HepG2 (cell line): ENCODE results near the gene STARD6. TPM values are rescaled to one million over a fixed set of nuclear protein-coding genes. Genes with fewer than 3 reads are reported as not detected.

Experiments used
- ATAC-seq: fragments of 200-7000 bp; cut with Tn5 transposase; 3 replicates; pipeline ENCODE4 v1.9.1; 2020; ENCODE audit warnings: mild to moderate bottlenecking, moderate library complexity
- BruUV-seq: library from RNA; stranded (reverse); fragments of 400-500 nt; replicated peaks from 2 replicates; lab custom pipeline; 2021; lab: Mats Ljungman, UMichigan
- CTCF ChIA-PET: fragments of 300-600 bp; formaldehyde crosslinking; extraction: SDS; loops from one replicate; lab custom pipeline; 2021; ENCODE audit warnings: low total read pairs, inconsistent platforms, low intra/inter-chr PET ratio; lab: Yijun Ruan, JAX
- POLR2A ChIA-PET: fragments of 350-600 bp; sonication (Branson Sonifier 250); formaldehyde crosslinking; loops from one replicate; lab custom pipeline; 2020; ENCODE audit warnings: antibody characterized with exemption, inconsistent platforms; lab: Yijun Ruan, JAX
- DNase-seq: peaks from one replicate; pipeline ENCODE4 v3.0.0-alpha.2; 2015; ENCODE audit warnings: low spot score
- FAIRE-seq: peaks from 3 replicates; lab custom pipeline; 2011; peaks lifted over from hg19 to GRCh38; lab: Jason Lieb, UNC
- H2AFZ ChIP-seq: one replicate; pipeline ENCODE4 v1.6.1; 2011; ENCODE audit warnings: low read length, inconsistent platforms
- H3K27ac ChIP-seq: fragments of 300-600 bp; 3 replicates; pipeline ENCODE4 v1.8.0; 2011; ENCODE audit warnings: mixed run types, mild to moderate bottlenecking, mixed read lengths, low read length, inconsistent platforms; ENCODE audit not compliant: insufficient read depth; ENCODE audit errors: extremely low read length
- H3K27me3 ChIP-seq, 2 experiments: fragments of 200-600 bp in 1 of 2; 2 replicates in 1 of 2; 3 replicates in 1 of 2; pipeline versions ENCODE4 v1.6.0 to v1.8.0; 2011; ENCODE audit warnings: low read length in 2 of 2, mild to moderate bottlenecking in 2 of 2, moderate library complexity in 2 of 2, inconsistent platforms in 1 of 2; ENCODE audit not compliant: insufficient read depth in 2 of 2, control insufficient read depth in 1 of 2
- H3K36me3 ChIP-seq, 2 experiments: fragments of 200-600 bp in 1 of 2; replicated peaks in 1 of 2; 2 replicates in 1 of 2; 3 replicates in 1 of 2; pipeline versions ENCODE4 v1.5.1 to v1.8.0; 2011; ENCODE audit warnings: low read length in 2 of 2, inconsistent platforms in 1 of 2; ENCODE audit not compliant: insufficient read depth in 2 of 2, control insufficient read depth in 1 of 2
- H3K4me1 ChIP-seq: 2 replicates; pipeline ENCODE4 v1.5.1; 2012; ENCODE audit warnings: low read length, inconsistent platforms; ENCODE audit not compliant: insufficient read depth
- H3K4me2 ChIP-seq: 2 replicates; pipeline ENCODE4 v1.6.0; 2011; ENCODE audit warnings: low read depth, low read length, inconsistent platforms
- H3K4me3 ChIP-seq, 3 experiments: fragments of 200-600 bp in 1 of 3; sonication (generic), shearing (Covaris generic) in 1 of 3; replicated peaks in 1 of 3; 2 replicates each; pipeline ENCODE4 v1.5.1; 2011 to 2016; ENCODE audit warnings: low read length in 3 of 3, inconsistent platforms in 2 of 3, low read depth in 2 of 3, mild to moderate bottlenecking in 2 of 3, control low read depth in 1 of 3, mixed read lengths in 1 of 3; ENCODE audit not compliant: insufficient read depth in 1 of 3
- H3K79me2 ChIP-seq: one replicate; pipeline ENCODE4 v1.6.1; 2011; ENCODE audit warnings: low read length, inconsistent platforms; ENCODE audit not compliant: insufficient read depth
- H3K9ac ChIP-seq: 2 replicates; pipeline ENCODE4 v1.6.0; 2011; ENCODE audit warnings: mild to moderate bottlenecking, low read depth, low read length, inconsistent platforms; ENCODE audit not compliant: insufficient read depth
- H3K9me3 ChIP-seq: 2 replicates; pipeline ENCODE4 v1.5.1; 2012; ENCODE audit warnings: mild to moderate bottlenecking, low read length
- H4K20me1 ChIP-seq: 2 replicates; pipeline ENCODE4 v1.6.0; 2011; ENCODE audit warnings: inconsistent platforms, mild to moderate bottlenecking, low read length, moderate library complexity; ENCODE audit not compliant: insufficient read depth
- AKAP8 ChIP-seq: sonication (generic); formaldehyde crosslinking; IDR thresholded peaks from 2 replicates; pipeline ENCODE4 v1.5.1; 2020; ENCODE audit warnings: mild to moderate bottlenecking, missing genetic modification reagents
- EEA1 ChIP-seq: sonication (generic); formaldehyde crosslinking; IDR thresholded peaks from 2 replicates; pipeline ENCODE4 v1.5.1; 2020; ENCODE audit warnings: mild to moderate bottlenecking, missing genetic modification reagents, borderline replicate concordance
- ETV6 ChIP-seq: sonication (generic); formaldehyde crosslinking; conservative IDR thresholded peaks from 2 replicates; pipeline ENCODE4 v1.4.0; 2020; ENCODE audit warnings: missing genetic modification reagents
- GPN1 ChIP-seq: sonication (generic); formaldehyde crosslinking; IDR thresholded peaks from 2 replicates; pipeline ENCODE4 v1.5.1; 2020; ENCODE audit warnings: missing genetic modification reagents, borderline replicate concordance
- KAT7 ChIP-seq: IDR thresholded peaks from 2 replicates; pipeline ENCODE4 v1.6.1; 2018; ENCODE audit warnings: borderline replicate concordance, missing compliant biosample characterization
- KLF12 ChIP-seq: sonication (generic); formaldehyde crosslinking; IDR thresholded peaks from 2 replicates; pipeline ENCODE4 v1.4.0; 2020; ENCODE audit warnings: missing genetic modification reagents, borderline replicate concordance
- NCOA1 ChIP-seq: sonication (generic); formaldehyde crosslinking; IDR thresholded peaks from 2 replicates; pipeline ENCODE4 v1.9.0; 2021; ENCODE audit warnings: missing genetic modification reagents
- SP140L ChIP-seq: sonication (generic); formaldehyde crosslinking; IDR thresholded peaks from 2 replicates; pipeline ENCODE4 v1.4.0; 2020; ENCODE audit warnings: missing genetic modification reagents, borderline replicate concordance
- TEF ChIP-seq: sonication (generic); formaldehyde crosslinking; IDR thresholded peaks from 2 replicates; pipeline ENCODE4 v1.5.0; 2020; ENCODE audit warnings: missing genetic modification reagents
- WIZ ChIP-seq: sonication (generic); formaldehyde crosslinking; IDR thresholded peaks from 2 replicates; pipeline ENCODE4 v1.5.1; 2020; ENCODE audit warnings: mild to moderate bottlenecking, missing genetic modification reagents
- ZNF205 ChIP-seq: IDR thresholded peaks from 2 replicates; pipeline ENCODE4 v1.6.1; 2018; ENCODE audit warnings: missing biosample characterization, missing genetic modification reagents
- ZNF232 ChIP-seq: sonication (generic); formaldehyde crosslinking; IDR thresholded peaks from 2 replicates; pipeline ENCODE4 v1.4.0; 2020; ENCODE audit warnings: missing genetic modification reagents, borderline replicate concordance
- ZNF615 ChIP-seq: sonication (generic); formaldehyde crosslinking; IDR thresholded peaks from 2 replicates; pipeline ENCODE4 v1.5.0; 2020; ENCODE audit warnings: mild to moderate bottlenecking, missing genetic modification reagents, borderline replicate concordance
- ZNF816 ChIP-seq: sonication (generic); formaldehyde crosslinking; IDR thresholded peaks from 2 replicates; pipeline ENCODE4 v1.8.0; 2022; ENCODE audit warnings: missing genetic modification reagents, mild to moderate bottlenecking, borderline replicate concordance
- WGBS: methylation state at CpG from one replicate; pipeline ENCODE4 v1.1.6; 2017; ENCODE audit warnings: low lambda C conversion rate; 5-methylcytosine and 5-hydroxymethylcytosine counted together
- in situ Hi-C: cut with HindIII; loops from 2 replicates; pipeline ENCODE4 v1.10.0; 2017; ENCODE audit warnings: low pct_unique_long_range_greater_than_20kb; ENCODE audit not compliant: extremely low pct_ligation_motif_present
- intact Hi-C: fragments of 100-400 bp; cut with micrococcal nuclease; formaldehyde crosslinking; loops from one replicate; pipeline ENCODE4 v1.10.0; 2022; ENCODE audit not compliant: unreplicated experiment
- polyA plus RNA-seq, 8 experiments: library from polyadenylated mRNA; depleted of rRNA in 3 of 8; stranded (reverse) in 7 of 8; unstranded in 1 of 8; fragments of >200 nt; fragmentation: Illumina TruSeq in 4 of 8; extraction: Trizol in 4 of 8; gene quantifications; 2 replicates each; pipeline versions ENCODE4 v1.2.1 to v1.2.3, GENCODE V29; 2011 to 2016; ENCODE audit warnings: low read depth in 4 of 8, missing spikeins in 1 of 8, mixed read lengths in 1 of 8; ENCODE audit not compliant: insufficient read depth in 1 of 8
- total RNA-seq, 5 experiments: library from RNA; depleted of rRNA; stranded (reverse); fragments of >200 nt; fragmentation: Illumina TruSeq; extraction: Trizol; gene quantifications; 2 replicates each; pipeline ENCODE4 v1.2.3, GENCODE V29; 2016; ENCODE audit warnings: low read depth in 1 of 5
- TF ChIP-seq, protein P1 (sequence below): IDR thresholded peaks from 2 replicates; pipeline ENCODE4 v1.6.1; 2018; ENCODE audit warnings: missing genetic modification reagents, mild to moderate bottlenecking, missing compliant biosample characterization

Gene STARD6
- total and polyA plus RNA-seq, 2 of the 13 experiments (the other 11 are each of a cell fraction or from before 2014, with no cell fraction given), result not detected

DNA sequence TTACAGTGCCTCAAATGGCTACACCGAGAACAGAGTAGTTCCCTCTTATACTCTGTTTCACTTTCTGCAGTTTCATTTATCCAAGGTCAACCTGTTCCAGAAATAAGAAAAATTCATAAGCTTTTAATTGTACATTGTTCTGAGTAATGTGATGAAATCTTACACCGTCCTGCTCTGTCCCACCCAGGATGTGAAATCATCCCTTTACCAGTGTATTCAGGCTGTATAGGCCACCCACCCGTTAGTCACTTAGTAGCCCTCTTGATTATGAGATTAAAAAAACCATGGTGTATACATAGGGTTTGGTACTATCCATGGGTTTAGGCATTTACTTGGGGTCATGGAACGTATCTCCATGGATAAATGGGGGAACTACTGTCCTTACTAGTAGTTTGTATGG is 29.8 kb downstream of the STARD6 start:
- no TSS peak for BruUV-seq
- in situ Hi-C loops, result no loop called here

GRCh38 chr18:54323970-54324369 is 33.7 kb downstream of the STARD6 start:
- Histone ChIP-seq H3K27ac (no peak overlapping the region), H3K27me3 (0 out of 5 replicates have a peak, but pooled peaks cover 0 to 6% of the 10 kb centered on the region in 2 experiments), H3K4me2 (no peak overlapping the region), H3K79me2 (no peaks in the 10 kb centered on the region), H3K36me3 (no peaks in the 10 kb centered on the region), H4K20me1 (no peaks in the 10 kb centered on the region), H3K9me3 (no peaks in the 10 kb centered on the region), H3K4me1 (no peaks in the 10 kb centered on the region), H2AFZ (no peak overlapping the region), H3K4me3 (no peak overlapping the region), H3K9ac (no peak overlapping the region)
- TF ChIP-seq ETV6 (CRISPR knock-in tag) (no peak), WIZ (CRISPR knock-in tag) (no peak), ZNF232 (CRISPR knock-in tag) (no peak), ZNF205 (no peak), NCOA1 (CRISPR knock-in tag) (no peak), ZNF615 (CRISPR knock-in tag) (no peak), SP140L (CRISPR knock-in tag) (no peak), EEA1 (CRISPR knock-in tag) (no peak)
- TF ChIP-seq, protein P1, sequence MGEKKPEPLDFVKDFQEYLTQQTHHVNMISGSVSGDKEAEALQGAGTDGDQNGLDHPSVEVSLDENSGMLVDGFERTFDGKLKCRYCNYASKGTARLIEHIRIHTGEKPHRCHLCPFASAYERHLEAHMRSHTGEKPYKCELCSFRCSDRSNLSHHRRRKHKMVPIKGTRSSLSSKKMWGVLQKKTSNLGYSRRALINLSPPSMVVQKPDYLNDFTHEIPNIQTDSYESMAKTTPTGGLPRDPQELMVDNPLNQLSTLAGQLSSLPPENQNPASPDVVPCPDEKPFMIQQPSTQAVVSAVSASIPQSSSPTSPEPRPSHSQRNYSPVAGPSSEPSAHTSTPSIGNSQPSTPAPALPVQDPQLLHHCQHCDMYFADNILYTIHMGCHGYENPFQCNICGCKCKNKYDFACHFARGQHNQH (CRISPR knock-in tag), result no peak
- BruUV-seq, result no TSS peak
- 0% methylated on average over 2 of the region's 2 CpGs for WGBS
- CTCF ChIA-PET, result no interaction called here
- DNase-seq (no peak), ATAC-seq (no peak), FAIRE-seq (no peak)
- intact Hi-C loops, result no loop called here
- POLR2A ChIA-PET, result no interaction called here
- in situ Hi-C loops, result no loop called here

More for the DNA sequence above, 29.8 kb downstream of the STARD6 start:
- Histone ChIP-seq H3K79me2 (no peaks in the 10 kb centered on the region), H3K27ac (no peak overlapping the region), H3K4me3 (no peak overlapping the region), H3K36me3 (no peaks in the 10 kb centered on the region), H4K20me1 (no peaks in the 10 kb centered on the region), H3K9me3 (no peaks in the 10 kb centered on the region), H2AFZ (no peak overlapping the region), H3K4me2 (no peak overlapping the region), H3K4me1 (peaks cover 7% of the 10 kb centered on the region; the same call in 1 of the 2 replicates), H3K9ac (no peak overlapping the region), H3K27me3 (0 out of 5 replicates have a peak, but pooled peaks cover 0 to 6% of the 10 kb centered on the region in 2 experiments)
- TF ChIP-seq GPN1 (CRISPR knock-in tag), result no peak
- no peak for TF ChIP-seq ZNF816
- no peak for TF ChIP-seq KAT7 (CRISPR knock-in tag)
- TF ChIP-seq AKAP8, result no peak
- no peak for TF ChIP-seq TEF (CRISPR knock-in tag)
- no peak for TF ChIP-seq KLF12 (CRISPR knock-in tag)
- FAIRE-seq, result no peak
- ATAC-seq, result no peak
- POLR2A ChIA-PET, result no interaction called here
- intact Hi-C loops, result no loop called here
- WGBS, result 16% methylated on average over 4 of the region's 4 CpGs
- CTCF ChIA-PET, result no interaction called here
- DNase-seq, result no peak
